Measurements from ENCODE around the gene ZC3H11A.
"Not testable (repeated sequence)": the region's sequence is repeated elsewhere in the genome, so short reads cannot be mapped to it uniquely, and the experiment has no call there.

ZC3H11A gene

GRCh38 chr1:203813581-203814341 lies 18.3 kb downstream of the ZC3H11A start:
- no peak overlapping the region for H3K9ac ChIP-seq (ENCODE audit: low read length)
- no peaks in the 10 kb centered on the region for H3K27me3 ChIP-seq (ENCODE audit: control insufficient read depth in 1 of 2, insufficient read depth in 2 of 2, low read length in 2 of 2)
- H3K4me1 ChIP-seq (ENCODE audit: insufficient read depth, low read length) = no peaks in the 10 kb centered on the region
- no peaks in the 10 kb centered on the region for H3K9me3 ChIP-seq (ENCODE audit: low read length)
- no peak overlapping the region for H3K4me3 ChIP-seq (ENCODE audit: low read depth in 1 of 2, low read length in 2 of 2)
- no peak overlapping the region for H3K27ac ChIP-seq (ENCODE audit: low read depth, low read length)
- H3K36me3 ChIP-seq (ENCODE audit: insufficient read depth, low read length) = peaks cover 33% of the 10 kb centered on the region

- Histone ChIP-seq H3K36me3 (ENCODE audit: insufficient read depth, low read length) (peaks cover 63% of the 10 kb centered on the region), H3K4me1 (ENCODE audit: insufficient read depth, low read length) (no peaks in the 10 kb centered on the region), H3K9me3 (ENCODE audit: low read length) (no peaks in the 10 kb centered on the region), H3K4me3 (ENCODE audit: low read depth in 1 of 2, low read length in 2 of 2) (no peak overlapping the region), H3K27ac (ENCODE audit: low read depth, low read length) (no peak overlapping the region), H3K27me3 (ENCODE audit: control insufficient read depth in 1 of 2, insufficient read depth in 2 of 2, low read length in 2 of 2) (no peaks in the 10 kb centered on the region), H3K9ac (ENCODE audit: low read length) (no peak overlapping the region)
Measured at GRCh38 chr1:203818399-203818798, 23.0 kb downstream of the ZC3H11A start.

- no peak overlapping the region for H3K27ac ChIP-seq (ENCODE audit: low read depth, low read length)
- H3K36me3 ChIP-seq (ENCODE audit: insufficient read depth, low read length) = peaks cover 49% of the 10 kb centered on the region
- H3K4me1 ChIP-seq (ENCODE audit: insufficient read depth, low read length) = no peaks in the 10 kb centered on the region
- no peak overlapping the region for H3K9ac ChIP-seq (ENCODE audit: low read length)
- no peaks in the 10 kb centered on the region for H3K27me3 ChIP-seq (ENCODE audit: control insufficient read depth in 1 of 2, insufficient read depth in 2 of 2, low read length in 2 of 2)
- no peaks in the 10 kb centered on the region for H3K9me3 ChIP-seq (ENCODE audit: low read length)
- no peak overlapping the region for H3K4me3 ChIP-seq (ENCODE audit: low read depth in 1 of 2, low read length in 2 of 2)
Measured at GRCh38 chr1:203823306-203823705, 27.9 kb downstream of the ZC3H11A start.

- Histone ChIP-seq H3K36me3 (ENCODE audit: insufficient read depth, low read length) (peaks cover 59% of the 10 kb centered on the region), H3K9me3 (ENCODE audit: low read length) (no peaks in the 10 kb centered on the region), H3K27ac (ENCODE audit: low read depth, low read length) (no peak overlapping the region), H3K9ac (ENCODE audit: low read length) (no peak overlapping the region), H3K4me1 (ENCODE audit: insufficient read depth, low read length) (no peaks in the 10 kb centered on the region), H3K4me3 (ENCODE audit: low read depth in 1 of 2, low read length in 2 of 2) (no peak overlapping the region), H3K27me3 (ENCODE audit: control insufficient read depth in 1 of 2, insufficient read depth in 2 of 2, low read length in 2 of 2) (no peaks in the 10 kb centered on the region)
Measured at GRCh38 chr1:203826175-203826574, 30.8 kb downstream of the ZC3H11A start.

GRCh38 chr1:203828002-203828401 lies 32.6 kb downstream of the ZC3H11A start:
- H3K27me3 ChIP-seq (ENCODE audit: control insufficient read depth in 1 of 2, insufficient read depth in 2 of 2, low read length in 2 of 2) = no peaks in the 10 kb centered on the region
- peaks cover 47% of the 10 kb centered on the region for H3K36me3 ChIP-seq (ENCODE audit: insufficient read depth, low read length)
- no peaks in the 10 kb centered on the region for H3K4me1 ChIP-seq (ENCODE audit: insufficient read depth, low read length)
- H3K4me3 ChIP-seq (ENCODE audit: low read depth in 1 of 2, low read length in 2 of 2) = no peak overlapping the region
- H3K9me3 ChIP-seq (ENCODE audit: low read length) = no peaks in the 10 kb centered on the region
- no peak overlapping the region for H3K9ac ChIP-seq (ENCODE audit: low read length)
- no peak overlapping the region for H3K27ac ChIP-seq (ENCODE audit: low read depth, low read length)

GRCh38 chr1:203828503-203828902 lies 33.1 kb downstream of the ZC3H11A start:
- no peak overlapping the region for H3K9ac ChIP-seq (ENCODE audit: low read length)
- no peak overlapping the region for H3K4me3 ChIP-seq (ENCODE audit: low read depth in 1 of 2, low read length in 2 of 2)
- H3K27ac ChIP-seq (ENCODE audit: low read depth, low read length) = no peak overlapping the region
- no peaks in the 10 kb centered on the region for H3K4me1 ChIP-seq (ENCODE audit: insufficient read depth, low read length)
- H3K27me3 ChIP-seq (ENCODE audit: control insufficient read depth in 1 of 2, insufficient read depth in 2 of 2, low read length in 2 of 2) = no peaks in the 10 kb centered on the region
- no peaks in the 10 kb centered on the region for H3K9me3 ChIP-seq (ENCODE audit: low read length)
- peaks cover 44% of the 10 kb centered on the region for H3K36me3 ChIP-seq (ENCODE audit: insufficient read depth, low read length)

GRCh38 chr1:203829247-203829646 lies 33.8 kb downstream of the ZC3H11A start:
- H3K36me3 ChIP-seq (ENCODE audit: insufficient read depth, low read length) = peaks cover 48% of the 10 kb centered on the region
- H3K4me3 ChIP-seq (ENCODE audit: low read depth in 1 of 2, low read length in 2 of 2); H3K9me3 ChIP-seq (ENCODE audit: low read length); H3K27ac ChIP-seq (ENCODE audit: low read depth, low read length); H3K4me1 ChIP-seq (ENCODE audit: insufficient read depth, low read length); H3K9ac ChIP-seq (ENCODE audit: low read length); H3K27me3 ChIP-seq (ENCODE audit: control insufficient read depth in 1 of 2, insufficient read depth in 2 of 2, low read length in 2 of 2): not testable (repeated sequence)

GRCh38 chr1:203835476-203835875 lies 40.1 kb downstream of the ZC3H11A start:
- Histone ChIP-seq H3K4me3 (ENCODE audit: low read depth in 1 of 2, low read length in 2 of 2) (no peak overlapping the region), H3K9ac (ENCODE audit: low read length) (no peak overlapping the region), H3K27ac (ENCODE audit: low read depth, low read length) (no peak overlapping the region), H3K27me3 (ENCODE audit: control insufficient read depth in 1 of 2, insufficient read depth in 2 of 2, low read length in 2 of 2) (no peaks in the 10 kb centered on the region), H3K36me3 (ENCODE audit: insufficient read depth, low read length) (peaks cover 68% of the 10 kb centered on the region), H3K4me1 (ENCODE audit: insufficient read depth, low read length) (peaks cover 5% of the 10 kb centered on the region), H3K9me3 (ENCODE audit: low read length) (no peaks in the 10 kb centered on the region)

GRCh38 chr1:203839081-203839480 lies 43.7 kb downstream of the ZC3H11A start:
- Histone ChIP-seq H3K36me3 (ENCODE audit: insufficient read depth, low read length) (peaks cover 52% of the 10 kb centered on the region), H3K4me3 (ENCODE audit: low read depth in 1 of 2, low read length in 2 of 2) (no peak overlapping the region), H3K27ac (ENCODE audit: low read depth, low read length) (no peak overlapping the region), H3K9ac (ENCODE audit: low read length) (no peak overlapping the region), H3K4me1 (ENCODE audit: insufficient read depth, low read length) (peaks cover 5% of the 10 kb centered on the region), H3K9me3 (ENCODE audit: low read length) (no peaks in the 10 kb centered on the region), H3K27me3 (ENCODE audit: control insufficient read depth in 1 of 2, insufficient read depth in 2 of 2, low read length in 2 of 2) (no peaks in the 10 kb centered on the region)

- Histone ChIP-seq H3K9me3 (ENCODE audit: low read length) (no peaks in the 10 kb centered on the region), H3K36me3 (ENCODE audit: insufficient read depth, low read length) (peaks cover 50% of the 10 kb centered on the region), H3K27me3 (ENCODE audit: control insufficient read depth in 1 of 2, insufficient read depth in 2 of 2, low read length in 2 of 2) (no peaks in the 10 kb centered on the region), H3K9ac (ENCODE audit: low read length) (no peak overlapping the region), H3K27ac (ENCODE audit: low read depth, low read length) (no peak overlapping the region), H3K4me3 (ENCODE audit: low read depth in 1 of 2, low read length in 2 of 2) (no peak overlapping the region), H3K4me1 (ENCODE audit: insufficient read depth, low read length) (peaks cover 5% of the 10 kb centered on the region)
Measured at GRCh38 chr1:203840208-203840808, 44.9 kb downstream of the ZC3H11A start.

GRCh38 chr1:203842559-203842876 lies 47.1 kb downstream of the ZC3H11A start:
- Histone ChIP-seq H3K9me3 (ENCODE audit: low read length) (no peaks in the 10 kb centered on the region), H3K27me3 (ENCODE audit: control insufficient read depth in 1 of 2, insufficient read depth in 2 of 2, low read length in 2 of 2) (no peaks in the 10 kb centered on the region), H3K27ac (ENCODE audit: low read depth, low read length) (no peak overlapping the region), H3K9ac (ENCODE audit: low read length) (no peak overlapping the region), H3K4me1 (ENCODE audit: insufficient read depth, low read length) (peaks cover 5% of the 10 kb centered on the region), H3K36me3 (ENCODE audit: insufficient read depth, low read length) (peaks cover 41% of the 10 kb centered on the region), H3K4me3 (ENCODE audit: low read depth in 1 of 2, low read length in 2 of 2) (no peak overlapping the region)

GRCh38 chr1:203843435-203843834 lies 48.0 kb downstream of the ZC3H11A start:
- no peak overlapping the region for H3K9ac ChIP-seq (ENCODE audit: low read length)
- peaks cover 5% of the 10 kb centered on the region for H3K4me1 ChIP-seq (ENCODE audit: insufficient read depth, low read length)
- H3K27me3 ChIP-seq (ENCODE audit: control insufficient read depth in 1 of 2, insufficient read depth in 2 of 2, low read length in 2 of 2) = no peaks in the 10 kb centered on the region
- H3K4me3 ChIP-seq (ENCODE audit: low read depth in 1 of 2, low read length in 2 of 2) = no peak overlapping the region
- H3K36me3 ChIP-seq (ENCODE audit: insufficient read depth, low read length) = peaks cover 41% of the 10 kb centered on the region
- H3K9me3 ChIP-seq (ENCODE audit: low read length) = no peaks in the 10 kb centered on the region
- H3K27ac ChIP-seq (ENCODE audit: low read depth, low read length) = no peak overlapping the region
